ENCODE results near the gene GMDS.
A peak's percentile ranks its signal among the peaks of the same experiment; 100 is the strongest.

Gene GMDS

GRCh38 chr6:2182251-2182650 is 63.2 kb downstream of the GMDS start:
- Histone ChIP-seq H3K79me1 (ENCODE audit: low read length) (no peaks in the 10 kb centered on the region), H2BK12ac (ENCODE audit: low read length) (no peak overlapping the region), H3K4me2 (ENCODE audit: low read length) (no peak overlapping the region), H3K4me1 (ENCODE audit: control insufficient read depth in 1 of 2, insufficient read depth in 2 of 2, low read length in 2 of 2) (no peaks in the 10 kb centered on the region), H3K23ac (ENCODE audit: low read length) (no peak overlapping the region), H3K4me3 (ENCODE audit: low read depth, low read length) (no peak overlapping the region), H3K27ac (ENCODE audit: low read depth, low read length) (no peak overlapping the region), H2AK5ac (ENCODE audit: low read length) (no peak overlapping the region), H4K91ac (ENCODE audit: low read depth, low read length) (no peak overlapping the region), H3K4ac (ENCODE audit: low read depth, low read length) (no peak overlapping the region), H2BK5ac (ENCODE audit: low read depth, low read length, poor library complexity) (no peak overlapping the region), H2AFZ (ENCODE audit: insufficient read depth, low read length, poor library complexity) (no peak overlapping the region), H4K12ac (ENCODE audit: low read depth, low read length) (no peak overlapping the region), H3K27me3 (ENCODE audit: insufficient read depth, low read length) (no peaks in the 10 kb centered on the region), H2BK120ac (ENCODE audit: insufficient read depth, low read length, poor library complexity) (no peak overlapping the region), H3K14ac (ENCODE audit: low read length) (no peak overlapping the region), H4K8ac (ENCODE audit: low read depth, low read length) (no peak overlapping the region), H3K18ac (ENCODE audit: low read length) (no peak overlapping the region), H3K36me3 (ENCODE audit: control insufficient read depth in 1 of 2, insufficient read depth in 2 of 2, low read length in 2 of 2) (no peaks in the 10 kb centered on the region), H3K79me2 (ENCODE audit: control insufficient read depth, insufficient read depth, low read length, poor library complexity) (no peaks in the 10 kb centered on the region), H3K9ac (ENCODE audit: low read length) (no peak overlapping the region), H3K9me3 (ENCODE audit: insufficient read depth, low read depth, low read length) (no peaks in the 10 kb centered on the region)
- DNase-seq = no peak
- WGBS (ENCODE audit: extremely low coverage, insufficient coverage, insufficient read length) = no CpG with 5 or more reads among the region's 1 CpG

GRCh38 chr6:2181567-2181966 is 63.8 kb downstream of the GMDS start:
- Histone ChIP-seq H2AK5ac (ENCODE audit: low read length) (no peak overlapping the region), H2AFZ (ENCODE audit: insufficient read depth, low read length, poor library complexity) (no peak overlapping the region), H3K9ac (ENCODE audit: low read length) (no peak overlapping the region), H3K36me3 (ENCODE audit: control insufficient read depth in 1 of 2, insufficient read depth in 2 of 2, low read length in 2 of 2) (no peaks in the 10 kb centered on the region), H2BK120ac (ENCODE audit: insufficient read depth, low read length, poor library complexity) (no peak overlapping the region), H3K14ac (ENCODE audit: low read length) (no peak overlapping the region), H3K4me1 (ENCODE audit: control insufficient read depth in 1 of 2, insufficient read depth in 2 of 2, low read length in 2 of 2) (no peaks in the 10 kb centered on the region), H3K79me1 (ENCODE audit: low read length) (no peaks in the 10 kb centered on the region), H2BK12ac (ENCODE audit: low read length) (no peak overlapping the region), H3K4me3 (ENCODE audit: low read depth, low read length) (no peak overlapping the region), H3K27ac (ENCODE audit: low read depth, low read length) (no peak overlapping the region), H3K18ac (ENCODE audit: low read length) (no peak overlapping the region), H4K91ac (ENCODE audit: low read depth, low read length) (no peak overlapping the region), H4K8ac (ENCODE audit: low read depth, low read length) (no peak overlapping the region), H3K27me3 (ENCODE audit: insufficient read depth, low read length) (no peaks in the 10 kb centered on the region), H4K12ac (ENCODE audit: low read depth, low read length) (no peak overlapping the region), H3K4me2 (ENCODE audit: low read length) (no peak overlapping the region), H3K9me3 (ENCODE audit: insufficient read depth, low read depth, low read length) (no peaks in the 10 kb centered on the region), H3K23ac (ENCODE audit: low read length) (no peak overlapping the region), H3K4ac (ENCODE audit: low read depth, low read length) (no peak overlapping the region), H2BK5ac (ENCODE audit: low read depth, low read length, poor library complexity) (no peak overlapping the region), H3K79me2 (ENCODE audit: control insufficient read depth, insufficient read depth, low read length, poor library complexity) (no peaks in the 10 kb centered on the region)
- no peak for DNase-seq
- no CpG with 5 or more reads among the region's 2 CpGs for WGBS (ENCODE audit: extremely low coverage, insufficient coverage, insufficient read length)

- Histone ChIP-seq H3K23ac (ENCODE audit: low read length) (no peak overlapping the region), H2BK5ac (ENCODE audit: low read depth, low read length, poor library complexity) (no peak overlapping the region), H3K36me3 (ENCODE audit: control insufficient read depth in 1 of 2, insufficient read depth in 2 of 2, low read length in 2 of 2) (no peaks in the 10 kb centered on the region), H3K27ac (ENCODE audit: low read depth, low read length) (no peak overlapping the region), H4K91ac (ENCODE audit: low read depth, low read length) (no peak overlapping the region), H3K4me2 (ENCODE audit: low read length) (no peak overlapping the region), H2AFZ (ENCODE audit: insufficient read depth, low read length, poor library complexity) (no peak overlapping the region), H4K12ac (ENCODE audit: low read depth, low read length) (no peak overlapping the region), H3K27me3 (ENCODE audit: insufficient read depth, low read length) (no peaks in the 10 kb centered on the region), H3K9ac (ENCODE audit: low read length) (no peak overlapping the region), H3K14ac (ENCODE audit: low read length) (no peak overlapping the region), H3K18ac (ENCODE audit: low read length) (no peak overlapping the region), H2BK12ac (ENCODE audit: low read length) (no peak overlapping the region), H2AK5ac (ENCODE audit: low read length) (no peak overlapping the region), H2BK120ac (ENCODE audit: insufficient read depth, low read length, poor library complexity) (no peak overlapping the region), H3K4ac (ENCODE audit: low read depth, low read length) (no peak overlapping the region), H4K8ac (ENCODE audit: low read depth, low read length) (no peak overlapping the region), H3K79me1 (ENCODE audit: low read length) (no peaks in the 10 kb centered on the region), H3K4me1 (ENCODE audit: control insufficient read depth in 1 of 2, insufficient read depth in 2 of 2, low read length in 2 of 2) (no peaks in the 10 kb centered on the region), H3K79me2 (ENCODE audit: control insufficient read depth, insufficient read depth, low read length, poor library complexity) (no peaks in the 10 kb centered on the region), H3K4me3 (ENCODE audit: low read depth, low read length) (no peak overlapping the region), H3K9me3 (ENCODE audit: insufficient read depth, low read depth, low read length) (no peaks in the 10 kb centered on the region)
- peak in 1 of 2 donors; percentile 66 for DNase-seq
Measured at GRCh38 chr6:2179950-2180349, 65.5 kb downstream of the GMDS start.

- Histone ChIP-seq H3K27ac (ENCODE audit: low read depth, low read length) (no peak overlapping the region), H3K4me3 (ENCODE audit: low read depth, low read length) (no peak overlapping the region), H3K14ac (ENCODE audit: low read length) (no peak overlapping the region), H3K9ac (ENCODE audit: low read length) (no peak overlapping the region), H3K79me2 (ENCODE audit: control insufficient read depth, insufficient read depth, low read length, poor library complexity) (no peaks in the 10 kb centered on the region), H4K12ac (ENCODE audit: low read depth, low read length) (no peak overlapping the region), H3K4me2 (ENCODE audit: low read length) (no peak overlapping the region), H2AK5ac (ENCODE audit: low read length) (no peak overlapping the region), H2BK5ac (ENCODE audit: low read depth, low read length, poor library complexity) (no peak overlapping the region), H3K23ac (ENCODE audit: low read length) (no peak overlapping the region), H3K18ac (ENCODE audit: low read length) (no peak overlapping the region), H3K4ac (ENCODE audit: low read depth, low read length) (no peak overlapping the region), H3K9me3 (ENCODE audit: insufficient read depth, low read depth, low read length) (no peaks in the 10 kb centered on the region), H3K27me3 (ENCODE audit: insufficient read depth, low read length) (no peaks in the 10 kb centered on the region), H3K36me3 (ENCODE audit: control insufficient read depth in 1 of 2, insufficient read depth in 2 of 2, low read length in 2 of 2) (no peaks in the 10 kb centered on the region), H2BK12ac (ENCODE audit: low read length) (no peak overlapping the region), H2AFZ (ENCODE audit: insufficient read depth, low read length, poor library complexity) (no peak overlapping the region), H4K8ac (ENCODE audit: low read depth, low read length) (no peak overlapping the region), H3K4me1 (ENCODE audit: control insufficient read depth in 1 of 2, insufficient read depth in 2 of 2, low read length in 2 of 2) (no peaks in the 10 kb centered on the region), H4K91ac (ENCODE audit: low read depth, low read length) (no peak overlapping the region), H2BK120ac (ENCODE audit: insufficient read depth, low read length, poor library complexity) (no peak overlapping the region), H3K79me1 (ENCODE audit: low read length) (no peaks in the 10 kb centered on the region)
- no peak for DNase-seq
- WGBS (ENCODE audit: extremely low coverage, insufficient coverage, insufficient read length) = no CpG with 5 or more reads among the region's 1 CpG
Measured at GRCh38 chr6:2179241-2179640, 66.2 kb downstream of the GMDS start.
